Measurements from ENCODE around the gene SNAP91. TPM values are rescaled to one million over a fixed set of nuclear protein-coding genes. Genes with fewer than 3 reads are reported as not detected.
A peak's percentile ranks its signal among the peaks of the same experiment; 100 is the strongest.

SNAP91 gene
- total RNA-seq, 1 donor from 2014 or later: 0.64 TPM

DNA sequence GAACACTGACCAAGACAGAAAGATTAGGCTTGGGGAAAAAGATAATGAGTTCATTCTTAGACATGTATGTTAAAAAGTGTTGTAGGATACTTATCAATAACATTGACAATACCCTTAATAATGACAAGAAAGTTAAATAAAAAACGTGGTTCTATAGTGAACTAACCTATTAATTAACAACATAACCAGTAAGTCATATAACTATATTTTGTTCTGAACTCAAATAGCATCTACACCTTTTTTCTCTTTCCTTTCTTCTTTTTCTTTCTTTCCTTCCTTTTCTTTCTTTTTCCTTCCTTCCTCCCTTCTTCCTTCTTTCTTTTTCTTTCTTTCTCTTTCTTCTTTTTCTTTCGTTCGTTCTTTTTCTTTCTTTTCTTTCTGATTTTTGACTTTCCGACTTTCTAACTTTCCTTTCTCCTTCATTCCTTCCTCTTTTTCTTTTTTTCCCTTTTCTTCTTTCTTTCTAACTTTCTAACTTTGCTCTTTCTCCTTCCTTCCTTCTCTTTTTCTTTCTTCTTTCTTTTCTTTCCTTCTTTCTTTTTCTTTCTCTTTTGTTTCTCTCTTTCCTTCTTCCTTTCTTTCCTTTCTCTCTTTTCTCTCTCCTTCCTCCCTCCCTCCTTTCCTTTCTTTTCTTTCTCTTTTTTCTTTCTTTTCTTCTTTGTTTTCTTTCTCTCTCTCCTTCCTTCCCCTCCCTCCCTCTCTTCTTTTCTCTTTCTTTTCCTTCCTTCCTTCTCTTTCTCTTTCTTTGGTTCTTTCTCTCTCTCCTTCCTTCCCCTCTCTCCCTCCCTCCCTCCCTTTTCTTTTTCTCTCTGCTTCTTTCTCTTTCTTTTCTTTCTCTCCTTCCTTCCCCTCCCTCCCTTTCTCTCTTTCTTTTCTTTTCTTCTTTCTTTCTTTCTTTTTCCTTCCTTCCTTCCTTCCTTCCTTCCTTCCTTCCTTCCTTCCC, 172.0 kb downstream of the SNAP91 start:
- no peak for TF ChIP-seq CTCF (IDR thresholded peaks at IDR 0.05)
- no peaks in the 10 kb centered on the region for H3K36me3 ChIP-seq
- intact Hi-C loops (cut with DNase I): no loop called here
- H3K4me1 ChIP-seq: peaks cover 0 to 8% of the 10 kb centered on the region in 2 donors
- no peak overlapping the region for H3K4me3 ChIP-seq
- H3K27me3 ChIP-seq: no peaks in the 10 kb centered on the region
- DNase-seq (ENCODE audit: low spot score in 2 of 2): no peak
- peak overlapping the region in 1 of 2 donors; percentile 49 for H3K27ac ChIP-seq
- no peaks in the 10 kb centered on the region for H3K9me3 ChIP-seq

DNA sequence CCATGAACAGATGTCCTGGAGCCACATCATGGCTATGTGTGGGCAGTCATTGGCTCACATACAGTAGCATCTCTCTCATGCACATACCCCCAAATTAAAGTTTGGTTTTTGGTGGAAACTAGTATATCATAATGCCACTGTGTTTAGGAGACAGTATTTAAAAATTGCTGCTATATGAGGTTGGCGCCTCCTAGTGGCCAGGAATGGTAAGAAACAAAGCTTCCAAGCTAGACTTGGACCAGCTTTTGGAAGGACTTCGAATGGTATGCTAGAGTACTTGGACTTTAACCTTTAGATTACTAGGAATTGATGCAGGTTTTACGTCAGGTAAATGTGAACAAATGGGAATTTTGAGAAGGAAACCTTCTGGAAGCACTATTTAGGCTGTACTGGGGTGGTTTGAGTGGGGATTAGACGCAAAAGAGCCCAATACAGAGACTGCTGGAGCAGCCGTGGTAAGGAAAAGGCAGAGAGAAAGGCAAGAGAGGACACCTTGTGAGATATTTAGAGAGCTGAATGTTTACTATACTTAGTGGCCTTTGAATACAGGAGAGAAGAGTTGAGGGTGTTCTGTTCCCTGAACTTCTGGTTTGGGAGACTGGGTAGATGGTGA, 172.8 kb downstream of the SNAP91 start:
- Histone ChIP-seq H3K27me3 (no peaks in the 10 kb centered on the region), H3K36me3 (no peaks in the 10 kb centered on the region), H3K4me3 (no peak overlapping the region), H3K9me3 (no peaks in the 10 kb centered on the region), H3K4me1 (peaks cover 0 to 8% of the 10 kb centered on the region in 2 donors), H3K27ac (peak overlapping the region in 1 of 2 donors; percentile 49)
- intact Hi-C loops (cut with DNase I): no loop called here
- no peak for DNase-seq (ENCODE audit: low spot score in 2 of 2)
- TF ChIP-seq CTCF (IDR thresholded peaks at IDR 0.05): peak; percentile 21 to 63 (median 63)

DNA sequence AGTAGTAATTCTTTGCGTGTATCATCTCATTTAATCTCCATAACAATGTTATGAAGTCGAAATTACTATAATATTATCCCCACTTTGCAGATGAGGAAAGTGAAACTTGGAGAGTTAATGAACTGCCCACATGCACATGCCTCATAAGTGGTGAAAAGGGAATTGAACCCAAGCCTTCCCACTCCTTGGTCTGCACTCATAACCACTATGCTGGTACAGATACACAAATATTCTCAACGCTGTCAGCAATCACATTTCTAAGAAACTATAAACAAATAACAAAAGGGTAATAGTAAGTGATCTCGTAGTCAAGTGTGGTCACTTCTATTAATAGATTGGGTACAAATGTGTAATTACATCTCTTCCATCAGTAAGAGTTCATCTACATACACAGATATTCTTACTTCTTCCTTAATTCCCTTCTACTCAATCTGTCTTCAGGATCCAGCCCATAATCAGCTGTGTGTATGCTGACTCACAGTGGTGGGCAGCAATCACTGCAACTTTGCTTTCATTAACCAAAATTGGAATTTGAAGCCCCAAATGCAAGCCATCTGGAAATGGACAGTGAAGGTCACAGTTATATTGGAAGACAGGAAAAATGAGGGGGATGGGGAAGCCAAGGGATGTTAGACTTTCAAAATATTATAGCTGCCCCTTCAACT, 190.0 kb downstream of the SNAP91 start:
- Histone ChIP-seq H3K27ac (no peak overlapping the region), H3K27me3 (no peaks in the 10 kb centered on the region), H3K36me3 (no peaks in the 10 kb centered on the region), H3K4me1 (peaks cover 0 to 15% of the 10 kb centered on the region in 2 donors), H3K9me3 (no peaks in the 10 kb centered on the region), H3K4me3 (peak overlapping the region in 1 of 2 donors; percentile 9)
- DNase-seq (ENCODE audit: low spot score in 2 of 2): no peak
- peak in 2 of 3 experiments; percentile 22 to 40 for TF ChIP-seq CTCF (IDR thresholded peaks at IDR 0.05)
- intact Hi-C loops (cut with DNase I): loop anchor here (5.0 kb wide), 1 partner anchor 452 kb away; the partner anchor contains the start of genes DOP1A and UBE3D

- H3K9me3 ChIP-seq: no peaks in the 10 kb centered on the region
- TF ChIP-seq CTCF (IDR thresholded peaks at IDR 0.05): no peak
- no peak overlapping the region for H3K27ac ChIP-seq
- no peak for DNase-seq (ENCODE audit: low spot score in 2 of 2)
- no peaks in the 10 kb centered on the region for H3K27me3 ChIP-seq
- no peaks in the 10 kb centered on the region for H3K36me3 ChIP-seq
- intact Hi-C loops (cut with DNase I): loop anchor here (5.0 kb wide), 1 partner anchor 450 kb away; the partner anchor contains the start of genes DOP1A and UBE3D
- H3K4me1 ChIP-seq: peaks cover 0 to 21% of the 10 kb centered on the region in 2 donors
- H3K4me3 ChIP-seq: no peak overlapping the region
Observed at GRCh38 chr6:83517500-83517899, 191.4 kb downstream of the SNAP91 start.

DNA sequence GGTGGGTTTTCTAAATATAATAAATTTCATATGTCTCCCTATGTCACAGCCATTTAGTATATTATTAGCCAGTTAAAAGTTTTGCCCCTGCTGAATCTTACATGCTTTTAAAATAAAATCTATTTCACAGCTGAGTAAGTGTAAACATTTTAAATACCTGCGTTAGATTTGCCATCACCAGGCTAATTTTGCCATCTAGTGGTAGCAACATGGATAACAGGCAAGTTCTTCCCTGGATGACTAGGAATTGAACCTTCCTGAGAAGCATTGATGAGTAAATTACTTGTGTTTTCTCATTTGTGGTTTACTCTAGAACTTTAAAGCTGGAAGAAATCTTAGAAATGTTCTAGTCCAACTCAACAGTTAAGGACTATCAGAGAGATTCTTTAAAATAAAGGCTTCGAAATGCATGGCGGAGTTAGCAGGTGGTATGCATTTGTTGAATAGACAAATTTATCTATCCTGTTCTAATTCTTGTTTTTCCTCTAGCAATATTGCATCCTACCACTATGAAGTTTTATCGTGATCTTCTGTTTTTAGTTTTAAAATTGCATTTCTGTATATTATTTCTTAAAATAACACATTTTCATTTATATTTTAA, 193.9 kb downstream of the SNAP91 start:
- Histone ChIP-seq H3K9me3 (no peaks in the 10 kb centered on the region), H3K4me3 (peak overlapping the region in 1 of 2 donors; percentile 4), H3K36me3 (no peaks in the 10 kb centered on the region), H3K4me1 (peaks cover 0 to 21% of the 10 kb centered on the region in 2 donors), H3K27me3 (no peaks in the 10 kb centered on the region), H3K27ac (no peak overlapping the region)
- DNase-seq (ENCODE audit: low spot score in 2 of 2): no peak
- peak; percentile 62 to 87 (median 74) for TF ChIP-seq CTCF (IDR thresholded peaks at IDR 0.05)
- intact Hi-C loops (cut with DNase I): loop anchor here (1.0 to 5.0 kb wide), 3 partner anchors 97 to 448 kb away; partner anchors contain the start of genes DOP1A and UBE3D
